Measurements from ENCODE around the gene STX16.

The STX16 gene

GRCh38 chr20:58665606-58666005 is 14.5 kb downstream of the STX16 start:
- TF ChIP-seq, protein P1, sequence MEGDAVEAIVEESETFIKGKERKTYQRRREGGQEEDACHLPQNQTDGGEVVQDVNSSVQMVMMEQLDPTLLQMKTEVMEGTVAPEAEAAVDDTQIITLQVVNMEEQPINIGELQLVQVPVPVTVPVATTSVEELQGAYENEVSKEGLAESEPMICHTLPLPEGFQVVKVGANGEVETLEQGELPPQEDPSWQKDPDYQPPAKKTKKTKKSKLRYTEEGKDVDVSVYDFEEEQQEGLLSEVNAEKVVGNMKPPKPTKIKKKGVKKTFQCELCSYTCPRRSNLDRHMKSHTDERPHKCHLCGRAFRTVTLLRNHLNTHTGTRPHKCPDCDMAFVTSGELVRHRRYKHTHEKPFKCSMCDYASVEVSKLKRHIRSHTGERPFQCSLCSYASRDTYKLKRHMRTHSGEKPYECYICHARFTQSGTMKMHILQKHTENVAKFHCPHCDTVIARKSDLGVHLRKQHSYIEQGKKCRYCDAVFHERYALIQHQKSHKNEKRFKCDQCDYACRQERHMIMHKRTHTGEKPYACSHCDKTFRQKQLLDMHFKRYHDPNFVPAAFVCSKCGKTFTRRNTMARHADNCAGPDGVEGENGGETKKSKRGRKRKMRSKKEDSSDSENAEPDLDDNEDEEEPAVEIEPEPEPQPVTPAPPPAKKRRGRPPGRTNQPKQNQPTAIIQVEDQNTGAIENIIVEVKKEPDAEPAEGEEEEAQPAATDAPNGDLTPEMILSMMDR (conservative IDR thresholded peaks at IDR 0.05; ENCODE audit: low read depth), result no peak
- H3K27ac ChIP-seq, result no peak overlapping the region
- POLR2A ChIA-PET (ENCODE audit: low non-redundant PET), result no interaction called here
- CTCF ChIA-PET, result no interaction called here
- DNase-seq (ENCODE audit: low spot score), result no peak

DNA sequence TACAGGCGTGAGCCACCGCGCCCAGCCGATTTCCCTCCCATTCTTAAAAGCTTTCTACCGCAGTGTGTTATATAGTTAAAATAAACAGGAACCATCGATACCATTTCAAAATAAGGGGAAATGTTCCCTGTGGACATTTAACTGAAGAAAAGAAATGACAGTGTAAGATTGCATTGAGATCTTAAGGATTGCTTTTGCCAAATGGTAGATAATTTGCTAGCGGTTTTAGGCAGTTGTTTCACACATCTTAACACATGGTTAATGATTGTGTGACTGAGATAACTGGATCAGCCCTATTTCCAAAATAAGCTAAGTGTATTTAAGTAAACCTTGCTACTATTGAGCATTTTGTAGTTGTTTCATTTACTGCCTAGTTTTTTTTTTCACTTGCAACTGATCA is 15.6 kb downstream of the STX16 start:
- CTCF ChIA-PET, result interaction anchor here (0.7 to 1.2 kb wide), 2 partner anchors 219 to 221 kb away, joined by 3 to 6 read pairs; no protein-coding TSS in a partner anchor
- POLR2A ChIA-PET (ENCODE audit: low non-redundant PET), result no interaction called here
- H3K27ac ChIP-seq, result no peak overlapping the region
- TF ChIP-seq, protein P1 (conservative IDR thresholded peaks at IDR 0.05; ENCODE audit: low read depth), result no peak
- no peak for DNase-seq (ENCODE audit: low spot score)

DNA sequence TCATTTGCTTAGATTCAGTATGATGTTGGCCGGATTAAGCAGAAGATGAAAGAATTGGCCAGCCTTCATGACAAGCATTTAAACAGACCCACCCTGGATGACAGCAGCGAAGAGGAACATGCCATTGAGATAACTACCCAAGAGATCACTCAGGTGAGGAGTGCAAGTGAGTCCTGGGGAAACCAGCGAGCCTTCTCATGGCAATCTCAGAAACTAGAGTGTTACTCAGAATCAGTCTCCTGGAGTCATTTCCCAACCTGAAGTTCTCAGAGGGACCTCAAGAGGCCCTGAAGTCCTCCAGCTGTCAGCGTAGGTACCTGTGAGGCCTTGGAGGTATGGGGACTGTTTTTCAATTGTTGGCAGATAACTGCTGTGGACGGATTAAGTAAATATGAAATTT is 16.9 kb downstream of the STX16 start:
- POLR2A ChIA-PET (ENCODE audit: low non-redundant PET), result no interaction called here
- DNase-seq (ENCODE audit: low spot score), result no peak
- no peak overlapping the region for H3K27ac ChIP-seq
- TF ChIP-seq, protein P1 (conservative IDR thresholded peaks at IDR 0.05; ENCODE audit: low read depth), result no peak
- CTCF ChIA-PET, result interaction anchor here (0.6 to 1.2 kb wide), 3 partner anchors 25 to 221 kb away, joined by 3 to 6 read pairs (median 3); no protein-coding TSS in a partner anchor

- ChIA-PET POLR2A (ENCODE audit: low non-redundant PET) (no interaction called here), CTCF (no interaction called here)
- no peak overlapping the region for H3K27ac ChIP-seq
- TF ChIP-seq, protein P1 (conservative IDR thresholded peaks at IDR 0.05; ENCODE audit: low read depth), result no peak
- DNase-seq (ENCODE audit: low spot score), result no peak
Observed at GRCh38 chr20:58668901-58669286, 17.8 kb downstream of the STX16 start.

DNA sequence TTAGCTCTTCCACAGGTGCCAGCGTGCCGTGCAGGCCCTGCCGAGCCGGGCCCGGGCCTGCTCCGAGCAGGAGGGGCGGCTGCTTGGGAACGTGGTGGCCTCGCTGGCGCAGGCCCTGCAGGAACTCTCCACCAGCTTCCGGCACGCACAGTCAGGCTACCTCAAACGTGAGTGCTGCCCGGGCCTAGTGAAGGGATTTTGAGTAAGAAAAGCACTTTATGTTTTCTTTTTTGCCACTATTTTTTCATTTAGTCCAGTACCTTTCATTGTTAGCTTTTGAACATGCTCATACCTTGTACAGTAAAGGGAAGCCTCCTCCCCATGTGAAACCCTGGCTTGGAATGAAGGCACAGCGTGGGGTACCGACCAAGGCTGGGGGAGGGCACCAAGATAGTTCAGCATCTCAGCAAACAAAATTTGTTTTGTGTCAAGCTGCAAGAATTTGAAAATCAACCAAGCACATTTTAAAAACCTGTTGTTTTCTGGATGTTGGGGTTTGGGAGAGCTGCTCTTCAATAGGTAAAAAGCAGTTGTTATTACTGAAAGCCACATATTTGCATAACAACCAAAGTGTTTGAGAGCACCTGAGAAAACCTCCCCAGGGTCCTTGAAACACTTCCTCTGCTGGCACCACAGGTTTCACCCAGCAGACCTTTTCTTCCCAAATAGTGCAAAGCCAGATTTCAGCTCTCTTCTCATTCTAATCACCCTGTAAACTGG is 18.4 kb downstream of the STX16 start:
- POLR2A ChIA-PET (ENCODE audit: low non-redundant PET), result no interaction called here
- CTCF ChIA-PET, result interaction anchor here (0.7 kb wide), 1 partner anchor 11 kb away, joined by 4 read pairs; no protein-coding TSS in a partner anchor
- TF ChIP-seq, protein P1 (conservative IDR thresholded peaks at IDR 0.05; ENCODE audit: low read depth), result no peak
- DNase-seq (ENCODE audit: low spot score), result no peak
- H3K27ac ChIP-seq, result no peak overlapping the region

DNA sequence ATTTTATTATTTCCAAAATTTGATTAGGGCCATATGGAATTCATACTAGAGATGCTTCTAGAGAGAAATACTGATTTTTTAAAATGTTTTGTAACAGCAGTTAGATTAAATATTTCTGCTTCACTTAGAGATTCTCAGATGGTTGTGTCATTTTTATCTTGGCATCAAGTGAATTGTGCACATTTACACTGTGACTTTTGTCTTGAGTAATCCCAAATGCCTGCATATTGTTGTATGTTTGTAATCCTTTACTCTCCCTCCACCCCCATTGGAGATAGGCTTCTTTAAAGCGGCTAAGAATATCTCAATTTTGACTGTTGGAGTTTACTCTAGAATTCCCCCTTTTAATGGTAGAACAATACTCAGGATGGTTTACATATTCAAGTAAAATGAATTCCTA is 19.0 kb downstream of the STX16 start:
- DNase-seq (ENCODE audit: low spot score), result no peak
- ChIA-PET POLR2A (ENCODE audit: low non-redundant PET) (no interaction called here), CTCF (interaction anchor here (0.6 kb wide), 1 partner anchor 49 kb away, joined by 4 read pairs; no protein-coding TSS in a partner anchor)
- TF ChIP-seq, protein P1 (conservative IDR thresholded peaks at IDR 0.05; ENCODE audit: low read depth), result no peak
- no peak overlapping the region for H3K27ac ChIP-seq
